Adrenal gland (tissue), 12 donors: ENCODE results near the gene RNLS. TPM values are rescaled to one million over a fixed set of nuclear protein-coding genes. Genes with fewer than 3 reads are reported as not detected.

Experiments used
- DNase-seq, 7 donors: peaks; one replicate each; pipeline ENCODE4 v3.0.0-alpha.2; 2019 to 2020
- H3K27ac ChIP-seq, 5 donors: fragments of 200-600 bp; sonication (generic) in 4 of 5; 1 replicate in 3 of 5; 2 replicates in 2 of 5; pipeline versions ENCODE4 v1.5.1 to v1.8.0; 2016 to 2020; ENCODE audit warnings: mild to moderate bottlenecking in 1 of 5
- H3K27me3 ChIP-seq: fragments of 200-600 bp; 2 replicates; pipeline ENCODE4 v1.8.0; 2021
- H3K36me3 ChIP-seq, 2 donors: fragments of 200-600 bp; replicated peaks in 1 of 2; 1 replicate in 1 of 2; 2 replicates in 1 of 2; pipeline versions ENCODE4 v1.5.1 to v1.8.0; 2018 to 2022
- H3K4me1 ChIP-seq, 2 donors: fragments of 200-600 bp; replicated peaks in 1 of 2; 1 replicate in 1 of 2; 2 replicates in 1 of 2; pipeline versions ENCODE4 v1.5.1 to v1.8.0; 2018 to 2021
- H3K4me3 ChIP-seq, 4 donors: fragments of 200-600 bp; sonication (generic) in 3 of 4; one replicate each; pipeline ENCODE4 v1.5.1; 2016 to 2018
- H3K9me3 ChIP-seq, 3 donors: fragments of 200-600 bp; sonication (generic) in 1 of 3; replicated peaks in 1 of 3; 1 replicate in 2 of 3; 2 replicates in 1 of 3; pipeline versions ENCODE4 v1.5.1 to v1.8.0; 2016 to 2021
- CTCF ChIP-seq, 6 experiments: fragments of 450-650 bp in 4 of 6; fragments of 200-600 bp in 2 of 6; sonication (generic) in 1 of 6; IDR thresholded peaks; 1 replicate in 5 of 6; 2 replicates in 1 of 6; pipeline versions ENCODE4 v1.5.1 to v1.8.0; 2016 to 2021; ENCODE audit warnings: antibody characterized with exemption in 6 of 6, mild to moderate bottlenecking in 2 of 6, moderate library complexity in 1 of 6
- POLR2A ChIP-seq, 2 donors: fragments of 450-650 bp; IDR thresholded peaks; one replicate each; pipeline ENCODE4 v1.6.1; 2017; ENCODE audit warnings: antibody characterized with exemption in 2 of 2, mild to moderate bottlenecking in 2 of 2, moderate library complexity in 1 of 2
- WGBS, 4 donors: extraction: QIAGEN DNeasy Blood & Tissue Kit in 2 of 4; methylation state at CpG; one replicate each; pipeline versions ENCODE4 v1.1.5 to v1.1.7; 2013 to 2017; 5-methylcytosine and 5-hydroxymethylcytosine counted together
- intact Hi-C, 2 donors: fragments of 100-400 bp; cut with DNase I; formaldehyde crosslinking; loops; one replicate each; pipeline versions ENCODE4 v1.14.1 to v1.15.0; 2022 to 2023
- polyA plus RNA-seq, 3 donors: library from polyadenylated mRNA; stranded (reverse); fragments of 200-250 nt in 2 of 3; fragments of 350-450 nt in 1 of 3; fragmentation: Illumina TruSeq in 1 of 3; extraction: RNeasy Lipid Tissue Mini Kit (QIAGEN cat#74804) in 1 of 3; gene quantifications; one replicate each; pipeline ENCODE4 v1.2.3, GENCODE V29; 2013 to 2014
- total RNA-seq, 9 donors: library from RNA; depleted of rRNA in 4 of 9; stranded (reverse); fragments of >200 nt in 4 of 9; fragments of 120-200 nt in 1 of 9; fragmentation: NEBNext Ultra II Directional in 1 of 9; extraction: Animal tissue kit (Norgen Biotek cat#: 25700) in 1 of 9; gene quantifications; one replicate each; pipeline versions ENCODE4 v1.1.0 to v1.2.4, GENCODE V29; 2013 to 2023
- donor health status: healthy with polysubstance abuse.
- donor health status: Bipolar disorder and iron deficiency.
- donor health status: DM: yes; HTN: yes; CAD: no.
- donor health status: DM: no; HTN: no; CAD: no.
- donor health status: DM: no; HTN: no; CAD: no.
- donor health status: DM: yes; HTN: yes; CAD: no.

RNLS gene
- total and polyA plus RNA-seq, 12 donors: 7.2 to 51.3 (median 27.9) TPM

- Histone ChIP-seq H3K4me3 (no peak overlapping the region), H3K27me3 (no peaks in the 10 kb centered on the region), H3K4me1 (no peaks in the 10 kb centered on the region), H3K36me3 (no peaks in the 10 kb centered on the region), H3K9me3 (no peaks in the 10 kb centered on the region), H3K27ac (no peak overlapping the region)
- intact Hi-C loops: no loop called here
- DNase-seq: no peak
- TF ChIP-seq CTCF (IDR thresholded peaks at IDR 0.05) (no peak), POLR2A (IDR thresholded peaks at IDR 0.05) (no peak)
- 56 to 77% (median 73%) methylated on average over 1 of the region's 1 CpG for WGBS, 4 donors
These were observed 37.3 kb upstream of the RNLS start for GRCh38 chr10:88620441-88620840.

GRCh38 chr10:88618496-88618895 is 35.4 kb upstream of the RNLS start:
- H3K9me3 ChIP-seq: no peaks in the 10 kb centered on the region
- H3K27ac ChIP-seq: no peak overlapping the region
- no peaks in the 10 kb centered on the region for H3K4me1 ChIP-seq
- no peaks in the 10 kb centered on the region for H3K27me3 ChIP-seq
- 67 to 90% (median 69%) methylated on average over 1 of the region's 1 CpG for WGBS, 4 donors
- DNase-seq: peak in 2 of 7 donors; percentile 15 to 19
- no peaks in the 10 kb centered on the region for H3K36me3 ChIP-seq
- no peak overlapping the region for H3K4me3 ChIP-seq
- TF ChIP-seq CTCF (IDR thresholded peaks at IDR 0.05) (no peak), POLR2A (IDR thresholded peaks at IDR 0.05) (no peak)
- intact Hi-C loops: no loop called here

- Histone ChIP-seq H3K27ac (no peak overlapping the region), H3K9me3 (no peaks in the 10 kb centered on the region), H3K27me3 (no peaks in the 10 kb centered on the region), H3K4me3 (no peak overlapping the region), H3K36me3 (no peaks in the 10 kb centered on the region), H3K4me1 (no peaks in the 10 kb centered on the region)
- no peak for DNase-seq
- TF ChIP-seq POLR2A (IDR thresholded peaks at IDR 0.05): no peak
- WGBS, 4 donors: 54 to 81% (median 66%) methylated on average over 1 of the region's 1 CpG
- intact Hi-C loops: no loop called here
These were observed 34.7 kb upstream of the RNLS start for GRCh38 chr10:88617772-88618300.

GRCh38 chr10:88616250-88616977 is 33.3 kb upstream of the RNLS start:
- no peak overlapping the region for H3K27ac ChIP-seq

More at GRCh38 chr10:88616250-88616977, 33.3 kb upstream of the RNLS start:
- no peaks in the 10 kb centered on the region for H3K27me3 ChIP-seq
- TF ChIP-seq POLR2A (IDR thresholded peaks at IDR 0.05): no peak
- TF ChIP-seq CTCF (IDR thresholded peaks at IDR 0.05): no peak
- H3K36me3 ChIP-seq: no peaks in the 10 kb centered on the region
- no peaks in the 10 kb centered on the region for H3K9me3 ChIP-seq
- H3K4me1 ChIP-seq: no peaks in the 10 kb centered on the region
- WGBS, 4 donors: 87 to 94% (median 91%) methylated on average over 8 to 18 of the region's 18 CpGs
- DNase-seq: peak in 1 of 7 donors; percentile 52
- intact Hi-C loops: no loop called here
- H3K4me3 ChIP-seq: no peak overlapping the region
